IMR-90 (cell line): ENCODE results near the gene C1orf52. TPM values are rescaled to one million over a fixed set of nuclear protein-coding genes. Genes with fewer than 3 reads are reported as not detected.

Experiments
- ATAC-seq: fragments of 200-7000 bp; cut with Tn5 transposase; 2 replicates; pipeline ENCODE4 v1.9.1; 2020; ENCODE audit warnings: low read depth, mild to moderate bottlenecking, moderate library complexity
- BruUV-seq: library from RNA; stranded (reverse); fragments of 400-500 nt; replicated peaks from 2 replicates; lab custom pipeline; 2021; lab: Mats Ljungman, UMichigan
- CTCF ChIA-PET: fragments of 300-600 bp; formaldehyde crosslinking; extraction: SDS; loops from one replicate; lab custom pipeline; 2021; ENCODE audit warnings: antibody characterized with exemption; lab: Yijun Ruan, JAX
- POLR2A ChIA-PET: fragments of 300-600 bp; sonication (Branson Sonifier 250); formaldehyde crosslinking; loops from one replicate; lab custom pipeline; 2022; ENCODE audit warnings: antibody characterized with exemption; ENCODE audit not compliant: unreplicated experiment; lab: Charles Lee
- DNase-seq: peaks from one replicate; pipeline ENCODE4 v3.0.0; 2013
- H2AFZ ChIP-seq: replicated peaks from 2 replicates; pipeline ENCODE3; 2013; ENCODE audit warnings: low read length, mild to moderate bottlenecking; ENCODE audit not compliant: poor library complexity
- H2AK5ac ChIP-seq: 2 replicates; pipeline ENCODE4 v1.6.1; 2013; ENCODE audit warnings: low read depth, low read length, inconsistent platforms
- H2AK9ac ChIP-seq: replicated peaks from 2 replicates; pipeline ENCODE3; 2013; ENCODE audit warnings: mild to moderate bottlenecking, low read depth, low read length, moderate library complexity; ENCODE audit not compliant: poor library complexity
- H2BK120ac ChIP-seq: 2 replicates; pipeline ENCODE4 v1.6.1; 2013; ENCODE audit warnings: low read depth, low read length, inconsistent platforms
- H2BK15ac ChIP-seq: 3 replicates; pipeline ENCODE4 v1.6.1; 2013; ENCODE audit warnings: low read depth, low read length, inconsistent platforms
- H2BK20ac ChIP-seq: 2 replicates; pipeline ENCODE4 v1.6.1; 2013; ENCODE audit warnings: low read depth, mild to moderate bottlenecking, inconsistent platforms, low read length, moderate library complexity
- H2BK5ac ChIP-seq: 2 replicates; pipeline ENCODE4 v1.6.1; 2013; ENCODE audit warnings: mild to moderate bottlenecking, low read depth, low read length, inconsistent platforms; ENCODE audit not compliant: poor library complexity, severe bottlenecking
- H3K14ac ChIP-seq: replicated peaks from 2 replicates; pipeline ENCODE4 v1.6.1; 2013; ENCODE audit warnings: low read depth, low read length, inconsistent platforms
- H3K18ac ChIP-seq: 2 replicates; pipeline ENCODE4 v1.6.1; 2013; ENCODE audit warnings: low read depth, low read length, control low read depth
- H3K23ac ChIP-seq: 2 replicates; pipeline ENCODE4 v1.6.1; 2013; ENCODE audit warnings: low read depth, low read length, inconsistent platforms
- H3K27ac ChIP-seq: 2 replicates; pipeline ENCODE4 v1.5.1; 2013; ENCODE audit warnings: mild to moderate bottlenecking, control low read depth, low read length; ENCODE audit not compliant: insufficient read depth
- H3K27me3 ChIP-seq: 2 replicates; pipeline ENCODE4 v1.6.1; 2013; ENCODE audit warnings: low read length; ENCODE audit not compliant: control insufficient read depth, insufficient read depth
- H3K36me3 ChIP-seq: 2 replicates; pipeline ENCODE4 v1.6.1; 2013; ENCODE audit warnings: low read length, mixed read lengths; ENCODE audit not compliant: control insufficient read depth, insufficient read depth
- H3K4ac ChIP-seq: 2 replicates; pipeline ENCODE4 v1.6.1; 2013; ENCODE audit warnings: low read depth, low read length, inconsistent platforms
- H3K4me1 ChIP-seq: 2 replicates; pipeline ENCODE4 v1.6.1; 2013; ENCODE audit warnings: low read length, mixed read lengths; ENCODE audit not compliant: control insufficient read depth, insufficient read depth
- H3K4me2 ChIP-seq: 2 replicates; pipeline ENCODE4 v1.6.1; 2013; ENCODE audit warnings: low read depth, mild to moderate bottlenecking, control low read depth, low read length, moderate library complexity
- H3K4me3 ChIP-seq: 2 replicates; pipeline ENCODE4 v1.5.1; 2013; ENCODE audit warnings: low read depth, mild to moderate bottlenecking, control low read depth, low read length, moderate library complexity; ENCODE audit not compliant: insufficient read depth
- H3K56ac ChIP-seq: 2 replicates; pipeline ENCODE4 v1.6.1; 2013; ENCODE audit warnings: low read length, inconsistent platforms; ENCODE audit not compliant: insufficient read depth; ENCODE audit errors: extremely low read depth
- H3K79me1 ChIP-seq, 2 experiments: 2 replicates each; pipeline ENCODE4 v1.6.1; 2013; ENCODE audit warnings: low read length in 2 of 2, inconsistent platforms in 1 of 2, low read depth in 1 of 2
- H3K9ac ChIP-seq: 2 replicates; pipeline ENCODE4 v1.6.1; 2013; ENCODE audit warnings: low read depth, low read length, control low read depth
- H3K9me1 ChIP-seq: 2 replicates; pipeline ENCODE4 v1.6.1; 2013; ENCODE audit warnings: low read length, inconsistent platforms; ENCODE audit not compliant: insufficient read depth
- H3K9me3 ChIP-seq: 2 replicates; pipeline ENCODE4 v1.6.1; 2013; ENCODE audit warnings: low read length; ENCODE audit not compliant: control insufficient read depth, insufficient read depth
- H4K20me1 ChIP-seq: 2 replicates; pipeline ENCODE4 v1.6.1; 2013; ENCODE audit warnings: low read length, inconsistent platforms; ENCODE audit not compliant: insufficient read depth
- H4K5ac ChIP-seq: 2 replicates; pipeline ENCODE4 v1.6.1; 2013; ENCODE audit warnings: mild to moderate bottlenecking, low read depth, low read length, control low read depth
- H4K8ac ChIP-seq, 2 experiments: 2 replicates each; pipeline ENCODE4 v1.6.1; 2013; ENCODE audit warnings: low read depth in 2 of 2, low read length in 2 of 2, control low read depth in 1 of 2, inconsistent platforms in 1 of 2
- H4K91ac ChIP-seq: 2 replicates; pipeline ENCODE4 v1.6.1; 2013; ENCODE audit warnings: low read depth, low read length, inconsistent platforms; ENCODE audit not compliant: insufficient read depth
- MAFK ChIP-seq: IDR thresholded peaks from 2 replicates; pipeline ENCODE4 v1.6.1; 2012; ENCODE audit warnings: low read depth, low read length, improper control_type of control experiment
- NFE2L2 ChIP-seq: fragments of 150-350 bp; IDR thresholded peaks from 2 replicates; pipeline ENCODE4 v1.6.1; 2016; ENCODE audit warnings: low read depth, mild to moderate bottlenecking, low read length
- dilution Hi-C: fragments of 300-500 bp; cut with HindIII; formaldehyde crosslinking; loops from one replicate; pipeline ENCODE4 v1.14.3; 2018; ENCODE audit warnings: low sequenced_read_pairs; ENCODE audit not compliant: unreplicated experiment
- in situ Hi-C: fragments of 300-500 bp; cut with MboI; formaldehyde crosslinking; loops from 3 replicates; pipeline ENCODE4 v1.14.3; 2019; ENCODE audit warnings: low sequenced_read_pairs, inconsistent platforms, mixed read lengths
- intact Hi-C: fragments of 100-400 bp; cut with micrococcal nuclease; formaldehyde crosslinking; loops from 2 replicates; pipeline ENCODE4 v1.10.0; 2022
- polyA plus RNA-seq, 3 experiments: library from polyadenylated mRNA; depleted of rRNA; stranded (reverse); fragments of >200 nt; gene quantifications; 2 replicates each; pipeline ENCODE4 v1.2.3, GENCODE V29; 2012; ENCODE audit warnings: low replicate concordance in 1 of 3
- total RNA-seq: library from RNA; depleted of rRNA; stranded (reverse); fragments of >200 nt; gene quantifications from 2 replicates; pipeline ENCODE4 v1.2.3, GENCODE V29; 2012

C1orf52 gene
- total and polyA plus RNA-seq, 2 of the 4 experiments (the other 2 are of a cell fraction) = 16.3 to 33.5 TPM

DNA sequence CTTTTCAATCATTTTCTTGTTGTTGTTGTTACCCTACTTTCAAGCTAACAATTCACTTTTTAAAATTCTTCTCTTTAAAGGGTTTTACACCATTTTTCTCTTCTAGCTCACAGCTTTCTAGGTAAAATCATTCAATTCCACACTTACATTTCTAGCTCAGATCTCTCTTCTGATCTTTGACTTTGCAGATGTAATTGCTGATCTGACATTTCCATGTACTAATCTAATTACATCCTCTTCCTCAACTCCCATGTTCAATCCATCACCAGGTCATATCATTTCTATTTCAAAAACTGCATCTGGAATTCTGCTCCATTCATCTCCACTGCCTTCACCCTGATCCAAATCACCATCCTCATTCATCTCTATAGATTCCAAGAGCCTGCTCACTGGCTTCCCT is 13.9 kb upstream of the C1orf52 start:
- Histone ChIP-seq H3K9me1 (0 out of 2 replicates have a peak, but pooled peaks cover 3% of the 10 kb centered on the region), H4K91ac (no peak overlapping the region), H3K23ac (no peak overlapping the region), H2AFZ (no peak overlapping the region), H4K20me1 (peaks cover 53% of the 10 kb centered on the region; the same call in 1 of the 2 replicates), H3K4ac (no peak overlapping the region), H3K27ac (no peak overlapping the region), H3K4me1 (no peaks in the 10 kb centered on the region; the same call in 1 of the 2 replicates), H3K9me3 (no peaks in the 10 kb centered on the region), H2AK9ac (no peak overlapping the region), H3K79me1 (peaks cover 16 to 68% of the 10 kb centered on the region in 2 experiments), H2BK20ac (no peak overlapping the region), H4K8ac (no peak overlapping the region), H2BK15ac (no peak overlapping the region), H3K56ac (no peak overlapping the region), H3K9ac (no peak overlapping the region), H2BK120ac (no peak overlapping the region), H3K36me3 (peaks cover 21% of the 10 kb centered on the region), H2AK5ac (no peak overlapping the region), H3K4me3 (no peak overlapping the region), H3K27me3 (no peaks in the 10 kb centered on the region), H3K4me2 (peak overlapping the region; percentile 70; the same call in 1 of the 2 replicates), H2BK5ac (no peak overlapping the region), H3K14ac (no peak overlapping the region), H4K5ac (no peak overlapping the region), H3K18ac (no peak overlapping the region)
- ATAC-seq = no peak
- no peak for DNase-seq
- dilution Hi-C loops (no loop called here), intact Hi-C loops (no loop called here), in situ Hi-C loops (no loop called here)
- ChIA-PET CTCF (interaction anchor here (0.5 to 1.5 kb wide), 3 partner anchors 15 to 164 kb away, joined by 3 read pairs; no protein-coding TSS in a partner anchor), POLR2A (no interaction called here)
- BruUV-seq = no TSS peak
- peak; percentile 56 for TF ChIP-seq MAFK
- no peak for TF ChIP-seq NFE2L2
